Esophagus squamous epithelium (tissue), 5 donors: Measurements from ENCODE around the gene ARHGEF40. TPM values are rescaled to one million over a fixed set of nuclear protein-coding genes. Genes with fewer than 3 reads are reported as not detected.
A peak's percentile ranks its signal among the peaks of the same experiment; 100 is the strongest.

ENCODE experiments used
- DNase-seq: peaks from one replicate; lab custom pipeline; 2025; lab: John Stamatoyannopoulos, UW
- H3K27ac ChIP-seq, 4 donors: fragments of 200-600 bp; sonication (generic); one replicate each; pipeline ENCODE4 v1.5.1; 2016 to 2019; ENCODE audit warnings: mild to moderate bottlenecking in 1 of 4
- H3K27me3 ChIP-seq, 4 donors: fragments of 200-600 bp; sonication (generic); 1 replicate in 3 of 4; 2 replicates in 1 of 4; pipeline versions ENCODE4 v1.5.1 to v1.6.0; 2017 to 2021; ENCODE audit warnings: antibody characterized with exemption in 1 of 4
- H3K36me3 ChIP-seq, 3 donors: fragments of 200-600 bp; sonication (generic); one replicate each; pipeline ENCODE4 v1.5.1; 2016 to 2019
- H3K4me1 ChIP-seq, 3 donors: fragments of 200-600 bp; sonication (generic); one replicate each; pipeline ENCODE4 v1.5.1; 2017 to 2019
- H3K4me3 ChIP-seq, 4 donors: fragments of 200-600 bp; sonication (generic); 1 replicate in 3 of 4; 2 replicates in 1 of 4; pipeline ENCODE4 v1.5.1; 2016 to 2019; ENCODE audit warnings: mild to moderate bottlenecking in 2 of 4, moderate library complexity in 1 of 4
- H3K9me3 ChIP-seq, 3 donors: fragments of 200-600 bp; sonication (generic); one replicate each; pipeline ENCODE4 v1.5.1; 2016 to 2019
- CTCF ChIP-seq, 6 experiments: fragments of 450-650 bp in 4 of 6; fragments of 200-600 bp in 2 of 6; sonication (generic) in 2 of 6; IDR thresholded peaks; one replicate each; pipeline ENCODE4 v1.5.1; 2016 to 2019; ENCODE audit warnings: antibody characterized with exemption in 6 of 6, mild to moderate bottlenecking in 4 of 6, moderate library complexity in 4 of 6
- POLR2A ChIP-seq, 4 donors: fragments of 450-650 bp; IDR thresholded peaks; one replicate each; pipeline ENCODE4 v1.6.1; 2017; ENCODE audit warnings: antibody characterized with exemption in 4 of 4, mild to moderate bottlenecking in 4 of 4, moderate library complexity in 3 of 4
- WGBS, 2 donors: methylation state at CpG; one replicate each; pipeline ENCODE4 v1.1.5; 2018; 5-methylcytosine and 5-hydroxymethylcytosine counted together
- intact Hi-C: fragments of 100-400 bp; cut with DNase I; formaldehyde crosslinking; loops from one replicate; pipeline ENCODE4 v1.15.0; 2022
- total RNA-seq, 4 donors: library from RNA; depleted of rRNA; stranded (reverse); fragments of >200 nt; gene quantifications; one replicate each; pipeline ENCODE4 v1.1.0, GENCODE V29; 2016
- donor health status: DM: yes; HTN: yes; CAD: no.

ARHGEF40 gene
- total RNA-seq, 4 donors from 2014 or later, result 1.3 to 10.3 (median 3.6) TPM

- Histone ChIP-seq H3K36me3 (peaks cover 0 to 80% (median 5%) of the 10 kb centered on the region in 3 donors), H3K27me3 (no peaks in the 10 kb centered on the region), H3K4me3 (no peak overlapping the region), H3K9me3 (no peaks in the 10 kb centered on the region), H3K4me1 (peaks cover 0 to 28% (median 6%) of the 10 kb centered on the region in 3 donors), H3K27ac (no peak overlapping the region)
- TF ChIP-seq POLR2A (IDR thresholded peaks at IDR 0.05), result no peak
- WGBS, 2 donors, result 90 to 92% methylated on average over 2 to 6 of the region's 11 CpGs
- intact Hi-C loops, result no loop called here
- no peak for DNase-seq
These were observed 13.6 kb downstream of the ARHGEF40 start for GRCh38 chr14:21083565-21084325.

- Histone ChIP-seq H3K27ac (no peak overlapping the region), H3K4me3 (no peak overlapping the region), H3K27me3 (no peaks in the 10 kb centered on the region), H3K4me1 (peaks cover 0 to 28% (median 6%) of the 10 kb centered on the region in 3 donors), H3K9me3 (no peaks in the 10 kb centered on the region), H3K36me3 (peaks cover 0 to 80% (median 5%) of the 10 kb centered on the region in 3 donors)
- WGBS, 2 donors, result 88 to 92% methylated on average over 1 to 2 of the region's 2 CpGs
- no peak for DNase-seq
- no peak for TF ChIP-seq POLR2A (IDR thresholded peaks at IDR 0.05)
- intact Hi-C loops, result no loop called here
These were observed 14.3 kb downstream of the ARHGEF40 start for GRCh38 chr14:21084396-21084795.

GRCh38 chr14:21084998-21085853 lies 15.1 kb downstream of the ARHGEF40 start:
- H3K9me3 ChIP-seq, result no peaks in the 10 kb centered on the region
- peaks cover 0 to 34% (median 6%) of the 10 kb centered on the region in 3 donors for H3K4me1 ChIP-seq
- H3K27me3 ChIP-seq, result no peaks in the 10 kb centered on the region
- intact Hi-C loops, result no loop called here
- H3K36me3 ChIP-seq, result peaks cover 5 to 80% (median 7%) of the 10 kb centered on the region in 3 donors
- TF ChIP-seq POLR2A (IDR thresholded peaks at IDR 0.05), result no peak
- no peak for TF ChIP-seq CTCF (IDR thresholded peaks at IDR 0.05)
- peak overlapping the region in 2 of 4 donors; percentile 13 to 50 for H3K27ac ChIP-seq
- WGBS, 2 donors, result 57 to 58% methylated on average over 12 to 17 of the region's 17 CpGs
- H3K4me3 ChIP-seq, result no peak overlapping the region
- DNase-seq, result no peak

GRCh38 chr14:21086908-21087293 lies 16.8 kb downstream of the ARHGEF40 start:
- TF ChIP-seq POLR2A (IDR thresholded peaks at IDR 0.05) (no peak), CTCF (IDR thresholded peaks at IDR 0.05) (no peak)
- 81 to 88% methylated on average over 4 of the region's 4 CpGs for WGBS, 2 donors
- Histone ChIP-seq H3K27me3 (no peaks in the 10 kb centered on the region), H3K4me1 (peaks cover 0 to 37% (median 6%) of the 10 kb centered on the region in 3 donors), H3K4me3 (no peak overlapping the region), H3K36me3 (peaks cover 15 to 80% (median 15%) of the 10 kb centered on the region in 3 donors), H3K27ac (peak overlapping the region in 2 of 4 donors; percentile 31 to 36), H3K9me3 (no peaks in the 10 kb centered on the region)
- intact Hi-C loops, result no loop called here
- DNase-seq, result no peak

- H3K27ac ChIP-seq, result peak overlapping the region in 2 of 4 donors; percentile 31 to 36
- H3K9me3 ChIP-seq, result no peaks in the 10 kb centered on the region
- 40 to 41% methylated on average over 16 to 18 of the region's 19 CpGs for WGBS, 2 donors
- intact Hi-C loops, result no loop called here
- no peak overlapping the region for H3K4me3 ChIP-seq
- DNase-seq, result no peak
- peaks cover 20 to 80% (median 20%) of the 10 kb centered on the region in 3 donors for H3K36me3 ChIP-seq
- H3K4me1 ChIP-seq, result peaks cover 0 to 43% (median 10%) of the 10 kb centered on the region in 3 donors
- H3K27me3 ChIP-seq, result no peaks in the 10 kb centered on the region
- no peak for TF ChIP-seq POLR2A (IDR thresholded peaks at IDR 0.05)
These were observed 17.4 kb downstream of the ARHGEF40 start for GRCh38 chr14:21087294-21088091.

GRCh38 chr14:21088687-21089086 lies 18.6 kb downstream of the ARHGEF40 start:
- peaks cover under 1 to 54% (median 13%) of the 10 kb centered on the region in 3 donors for H3K4me1 ChIP-seq
- no peak for DNase-seq
- H3K4me3 ChIP-seq, result no peak overlapping the region
- H3K27ac ChIP-seq, result no peak overlapping the region
- TF ChIP-seq CTCF (IDR thresholded peaks at IDR 0.05) (no peak), POLR2A (IDR thresholded peaks at IDR 0.05) (no peak)
- intact Hi-C loops, result no loop called here
- H3K36me3 ChIP-seq, result peaks cover 20 to 79% (median 25%) of the 10 kb centered on the region in 3 donors
- no peaks in the 10 kb centered on the region for H3K9me3 ChIP-seq
- no peaks in the 10 kb centered on the region for H3K27me3 ChIP-seq
- 45 to 73% methylated on average over 4 of the region's 4 CpGs for WGBS, 2 donors
